Natural killer cell (primary cell): Measurements from ENCODE around the gene GALNT9. TPM values are rescaled to one million over a fixed set of nuclear protein-coding genes. Genes with fewer than 3 reads are reported as not detected.

Source experiments
- ATAC-seq, 3 donors: fragments of 150-1000 bp in 2 of 3; fragments of 200-7000 bp in 1 of 3; cut with Tn5 transposase; 1 replicate in 1 of 3; 2 replicates in 2 of 3; pipeline ENCODE4 v1.10.0; 2021; ENCODE audit warnings: mild to moderate bottlenecking in 2 of 3, moderate library complexity in 2 of 3
- DNase-seq, 2 donors: peaks; one replicate each; pipeline versions ENCODE4 v3.0.0 to v3.0.0-alpha.2; 2013 to 2021; ENCODE audit warnings: mixed read lengths in 1 of 2
- H3K27ac ChIP-seq: one replicate; pipeline ENCODE4 v1.5.1; 2013; ENCODE audit warnings: mild to moderate bottlenecking, low read length
- H3K27me3 ChIP-seq: one replicate; pipeline ENCODE4 v1.6.1; 2013; ENCODE audit warnings: low read length; ENCODE audit not compliant: control insufficient read depth, insufficient read depth
- H3K36me3 ChIP-seq: one replicate; pipeline ENCODE4 v1.6.1; 2013; ENCODE audit warnings: low read length; ENCODE audit not compliant: control insufficient read depth, insufficient read depth
- H3K4me1 ChIP-seq: one replicate; pipeline ENCODE4 v1.6.1; 2013; ENCODE audit warnings: low read length; ENCODE audit not compliant: control insufficient read depth, insufficient read depth
- H3K4me3 ChIP-seq: one replicate; pipeline ENCODE4 v1.5.1; 2013; ENCODE audit warnings: low read length
- H3K9me3 ChIP-seq: one replicate; pipeline ENCODE4 v1.6.1; 2013; ENCODE audit warnings: low read length; ENCODE audit not compliant: control insufficient read depth, insufficient read depth
- H3K27ac Mint-ChIP-seq, 2 donors: one replicate each; pipeline ENCODE4 v1.8.0; 2022; ENCODE audit warnings: mild to moderate bottlenecking in 2 of 2, mixed read lengths in 2 of 2, moderate library complexity in 1 of 2
- H3K27me3 Mint-ChIP-seq, 2 donors: one replicate each; pipeline ENCODE4 v1.8.0; 2022; ENCODE audit warnings: low read depth in 2 of 2, mixed read lengths in 2 of 2
- H3K36me3 Mint-ChIP-seq: one replicate; pipeline ENCODE4 v1.8.0; 2022; ENCODE audit warnings: mixed read lengths
- H3K4me1 Mint-ChIP-seq, 2 donors: one replicate each; pipeline ENCODE4 v1.8.0; 2022; ENCODE audit warnings: mixed read lengths in 2 of 2
- H3K4me3 Mint-ChIP-seq: one replicate; pipeline ENCODE4 v1.8.0; 2022; ENCODE audit warnings: mild to moderate bottlenecking, moderate library complexity, mixed read lengths
- H3K9me3 Mint-ChIP-seq, 2 donors: one replicate each; pipeline ENCODE4 v1.8.0; 2022; ENCODE audit warnings: mixed read lengths in 2 of 2
- WGBS: methylation state at CpG from one replicate; pipeline ENCODE4 v1.1.7; 2013; ENCODE audit warnings: missing lambda C conversion rate; ENCODE audit not compliant: insufficient coverage; 5-methylcytosine and 5-hydroxymethylcytosine counted together
- intact Hi-C: fragments of 100-400 bp; cut with micrococcal nuclease; formaldehyde crosslinking; loops from one replicate; pipeline ENCODE4 v1.14.2; 2022
- total RNA-seq, 4 donors: library from RNA; stranded (reverse); fragments of 120-200 nt in 1 of 4; gene quantifications; one replicate each; pipeline versions ENCODE4 v1.2.3 to v1.2.4, GENCODE V29; 2013 to 2022
- TF ChIP-seq, protein P1 (sequence below): fragments of 200-600 bp; IDR thresholded peaks from one replicate; pipeline ENCODE4 v1.8.0; 2022; ENCODE audit warnings: antibody characterized with exemption

GALNT9 gene
- total RNA-seq, 3 donors from 2014 or later (not counting 1 experiment from before 2014, with no cell fraction given), result not detected

DNA sequence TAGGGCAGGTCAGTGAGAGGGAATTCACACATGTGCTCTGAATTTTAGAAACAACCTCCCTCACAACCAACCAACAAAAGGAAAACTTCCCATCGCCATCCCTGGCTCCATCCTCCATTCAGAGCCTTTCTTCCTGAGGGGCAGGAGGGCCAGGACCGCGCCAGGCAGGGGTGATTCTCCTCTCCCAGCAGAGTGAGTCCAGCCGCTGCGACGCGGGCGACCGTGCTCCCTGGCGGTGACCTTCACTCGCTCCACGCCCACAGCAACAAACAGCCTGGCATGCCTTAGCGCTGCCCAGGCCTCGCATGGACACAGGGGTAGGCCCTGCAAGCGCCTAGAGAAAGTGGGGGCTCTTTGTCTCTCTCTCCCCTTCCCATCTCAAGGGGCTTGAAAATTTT is 3.7 kb downstream of the GALNT9 start:
- DNase-seq (no peak), ATAC-seq (no peak)
- TF ChIP-seq, protein P1, sequence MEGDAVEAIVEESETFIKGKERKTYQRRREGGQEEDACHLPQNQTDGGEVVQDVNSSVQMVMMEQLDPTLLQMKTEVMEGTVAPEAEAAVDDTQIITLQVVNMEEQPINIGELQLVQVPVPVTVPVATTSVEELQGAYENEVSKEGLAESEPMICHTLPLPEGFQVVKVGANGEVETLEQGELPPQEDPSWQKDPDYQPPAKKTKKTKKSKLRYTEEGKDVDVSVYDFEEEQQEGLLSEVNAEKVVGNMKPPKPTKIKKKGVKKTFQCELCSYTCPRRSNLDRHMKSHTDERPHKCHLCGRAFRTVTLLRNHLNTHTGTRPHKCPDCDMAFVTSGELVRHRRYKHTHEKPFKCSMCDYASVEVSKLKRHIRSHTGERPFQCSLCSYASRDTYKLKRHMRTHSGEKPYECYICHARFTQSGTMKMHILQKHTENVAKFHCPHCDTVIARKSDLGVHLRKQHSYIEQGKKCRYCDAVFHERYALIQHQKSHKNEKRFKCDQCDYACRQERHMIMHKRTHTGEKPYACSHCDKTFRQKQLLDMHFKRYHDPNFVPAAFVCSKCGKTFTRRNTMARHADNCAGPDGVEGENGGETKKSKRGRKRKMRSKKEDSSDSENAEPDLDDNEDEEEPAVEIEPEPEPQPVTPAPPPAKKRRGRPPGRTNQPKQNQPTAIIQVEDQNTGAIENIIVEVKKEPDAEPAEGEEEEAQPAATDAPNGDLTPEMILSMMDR, result no peak
- Mint-ChIP-seq H3K9me3 (peaks cover 0 to 2% of the 10 kb centered on the region in 2 donors), H3K27me3 (peaks cover 10 to 16% of the 10 kb centered on the region in 2 donors), H3K4me1 (no peaks in the 10 kb centered on the region), H3K36me3 (no peaks in the 10 kb centered on the region), H3K4me3 (no peak overlapping the region), H3K27ac (no peak overlapping the region)
- intact Hi-C loops, result no loop called here
- no peak overlapping the region for H3K27ac ChIP-seq
- no peak overlapping the region for H3K4me3 ChIP-seq
- peaks cover 7% of the 10 kb centered on the region for H3K4me1 ChIP-seq
- H3K36me3 ChIP-seq, result no peaks in the 10 kb centered on the region
- H3K9me3 ChIP-seq, result no peaks in the 10 kb centered on the region
- WGBS, result 95% methylated on average over 15 of the region's 15 CpGs
- peaks cover 6% of the 10 kb centered on the region for H3K27me3 ChIP-seq

DNA sequence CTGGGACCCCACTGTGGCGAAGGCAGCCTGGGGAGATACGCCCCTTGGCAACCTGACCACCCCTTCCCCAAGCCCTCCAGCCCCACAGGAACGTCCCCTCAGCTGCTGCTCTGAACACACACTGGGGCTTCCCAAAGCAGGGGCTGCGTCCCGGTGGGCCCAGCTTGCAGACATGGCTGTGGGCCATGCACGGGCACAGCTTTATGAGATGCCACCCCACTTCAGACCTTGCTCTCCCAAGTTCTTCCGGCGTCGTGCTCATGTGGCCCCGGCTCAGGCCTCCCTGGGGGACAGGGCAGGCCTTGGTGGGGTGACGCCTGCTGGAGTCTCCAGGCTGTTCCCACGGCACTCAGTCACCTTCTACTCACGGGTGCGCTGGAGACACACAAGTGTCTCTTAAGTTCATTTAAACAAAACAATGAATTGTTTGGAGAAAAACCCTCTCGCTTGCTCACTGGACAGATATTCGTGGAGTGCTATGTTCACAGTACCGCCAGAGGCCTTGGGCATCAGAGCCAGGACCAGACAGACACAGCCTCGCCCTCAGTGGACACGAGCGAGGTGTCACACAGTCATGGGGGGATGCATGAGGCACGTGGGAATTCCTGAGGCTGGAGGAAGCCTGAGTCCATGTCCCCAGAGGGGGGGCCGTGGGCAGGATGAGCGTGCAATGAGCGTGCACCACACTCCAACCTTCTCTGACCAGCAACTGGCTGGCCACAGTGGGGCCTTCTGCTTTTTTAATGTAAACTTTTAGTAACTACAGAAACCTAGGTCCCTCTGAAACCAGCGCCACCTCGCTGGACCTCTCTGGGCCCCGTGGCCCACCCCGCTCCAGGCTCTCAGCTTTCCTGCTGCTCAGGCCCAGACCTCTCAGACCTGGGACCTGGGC is 4.3 kb downstream of the GALNT9 start:
- H3K27ac Mint-ChIP-seq, result no peak overlapping the region
- no peak for DNase-seq
- no peak overlapping the region for H3K27ac ChIP-seq
- ATAC-seq, result no peak
- intact Hi-C loops, result no loop called here
- H3K4me1 ChIP-seq, result peaks cover 7% of the 10 kb centered on the region
- H3K9me3 Mint-ChIP-seq, result no peaks in the 10 kb centered on the region
- no peak overlapping the region for H3K4me3 ChIP-seq
- H3K27me3 ChIP-seq, result peaks cover 6% of the 10 kb centered on the region
- peaks cover 5 to 13% of the 10 kb centered on the region in 2 donors for H3K27me3 Mint-ChIP-seq
- H3K36me3 Mint-ChIP-seq, result no peaks in the 10 kb centered on the region
- 90% methylated on average over 28 of the region's 28 CpGs for WGBS
- TF ChIP-seq, protein P1, result no peak
- no peaks in the 10 kb centered on the region for H3K9me3 ChIP-seq
- H3K4me3 Mint-ChIP-seq, result no peak overlapping the region
- no peaks in the 10 kb centered on the region for H3K4me1 Mint-ChIP-seq
- no peaks in the 10 kb centered on the region for H3K36me3 ChIP-seq

DNA sequence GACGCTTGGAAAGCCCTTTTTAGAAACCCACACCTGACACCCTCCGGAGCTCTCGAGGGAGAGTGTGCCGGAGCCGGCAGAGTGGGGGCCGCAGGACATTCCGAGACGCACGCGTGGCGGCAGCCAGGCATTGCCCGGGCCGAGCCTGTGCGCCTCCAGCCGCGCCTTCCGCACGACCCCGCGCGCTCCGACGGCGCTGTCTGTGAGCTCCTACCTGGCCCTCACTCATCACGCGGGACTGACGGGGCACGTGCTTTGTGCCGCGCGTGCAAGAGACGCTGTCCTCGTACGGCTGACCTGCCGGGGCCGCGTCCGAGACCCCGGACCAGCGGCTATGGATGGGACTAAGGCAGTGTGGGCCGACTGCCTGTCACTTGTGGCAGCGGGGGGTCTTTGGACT is 5.2 kb downstream of the GALNT9 start:
- no peaks in the 10 kb centered on the region for H3K36me3 ChIP-seq
- no peak for ATAC-seq
- H3K9me3 ChIP-seq, result no peaks in the 10 kb centered on the region
- no peak overlapping the region for H3K27ac Mint-ChIP-seq
- DNase-seq, result no peak
- H3K27ac ChIP-seq, result no peak overlapping the region
- no peak overlapping the region for H3K4me3 ChIP-seq
- TF ChIP-seq, protein P1, result no peak
- intact Hi-C loops, result no loop called here
- WGBS, result 91% methylated on average over 42 of the region's 42 CpGs
- H3K4me3 Mint-ChIP-seq, result no peak overlapping the region
- no peaks in the 10 kb centered on the region for H3K36me3 Mint-ChIP-seq
- peaks cover 5 to 13% of the 10 kb centered on the region in 2 donors for H3K27me3 Mint-ChIP-seq
- no peaks in the 10 kb centered on the region for H3K4me1 Mint-ChIP-seq
- H3K9me3 Mint-ChIP-seq, result no peaks in the 10 kb centered on the region
- peaks cover 6% of the 10 kb centered on the region for H3K27me3 ChIP-seq
- H3K4me1 ChIP-seq, result peaks cover 7% of the 10 kb centered on the region
